ENCODE results near the gene DRC3. TPM values are rescaled to one million over a fixed set of nuclear protein-coding genes. Genes with fewer than 3 reads are reported as not detected.
A peak's percentile ranks its signal among the peaks of the same experiment; 100 is the strongest.

DRC3 gene
- total RNA-seq, 1 donor from 2014 or later: 3.3 TPM

- DNase-seq (peak; percentile 33), ATAC-seq (no peak)
- Histone ChIP-seq H3K9me3 (no peaks in the 10 kb centered on the region), H3K27me3 (no peaks in the 10 kb centered on the region), H3K4me3 (no peak overlapping the region), H3K27ac (no peak overlapping the region), H3K4me1 (no peaks in the 10 kb centered on the region), H3K36me3 (no peaks in the 10 kb centered on the region)
- TF ChIP-seq CTCF (IDR thresholded peaks at IDR 0.05): no peak
- intact Hi-C loops (cut with DNase I): no loop called here
These were observed 7.1 kb downstream of the DRC3 start for GRCh38 chr17:17979778-17980177.

GRCh38 chr17:17981330-17981729 lies 8.7 kb downstream of the DRC3 start:
- Histone ChIP-seq H3K27ac (no peak overlapping the region), H3K4me3 (no peak overlapping the region), H3K27me3 (no peaks in the 10 kb centered on the region), H3K9me3 (no peaks in the 10 kb centered on the region), H3K36me3 (no peaks in the 10 kb centered on the region), H3K4me1 (no peaks in the 10 kb centered on the region)
- ATAC-seq (no peak), DNase-seq (peak; percentile 51)
- intact Hi-C loops (cut with DNase I): no loop called here
- no peak for TF ChIP-seq CTCF (IDR thresholded peaks at IDR 0.05)

GRCh38 chr17:17982801-17983200 lies 10.1 kb downstream of the DRC3 start:
- DNase-seq: no peak
- TF ChIP-seq CTCF (IDR thresholded peaks at IDR 0.05): no peak
- no peak for ATAC-seq
- H3K9me3 ChIP-seq: no peaks in the 10 kb centered on the region
- H3K4me3 ChIP-seq: no peak overlapping the region
- no peaks in the 10 kb centered on the region for H3K36me3 ChIP-seq
- no peak overlapping the region for H3K27ac ChIP-seq
- no peaks in the 10 kb centered on the region for H3K27me3 ChIP-seq
- no peaks in the 10 kb centered on the region for H3K4me1 ChIP-seq
- intact Hi-C loops (cut with DNase I): no loop called here

GRCh38 chr17:17983376-17983775 lies 10.7 kb downstream of the DRC3 start:
- no peaks in the 10 kb centered on the region for H3K4me1 ChIP-seq
- DNase-seq (peak; percentile 47), ATAC-seq (peak; percentile 20)
- H3K27me3 ChIP-seq: no peaks in the 10 kb centered on the region
- no peaks in the 10 kb centered on the region for H3K9me3 ChIP-seq
- no peak for TF ChIP-seq CTCF (IDR thresholded peaks at IDR 0.05)
- H3K4me3 ChIP-seq: no peak overlapping the region
- H3K36me3 ChIP-seq: no peaks in the 10 kb centered on the region
- intact Hi-C loops (cut with DNase I): no loop called here
- H3K27ac ChIP-seq: no peak overlapping the region

- Histone ChIP-seq H3K27ac (no peak overlapping the region), H3K9me3 (no peaks in the 10 kb centered on the region), H3K27me3 (no peaks in the 10 kb centered on the region), H3K4me1 (no peaks in the 10 kb centered on the region), H3K4me3 (no peak overlapping the region), H3K36me3 (no peaks in the 10 kb centered on the region)
- no peak for TF ChIP-seq CTCF (IDR thresholded peaks at IDR 0.05)
- intact Hi-C loops (cut with DNase I): no loop called here
- no peak for DNase-seq
- ATAC-seq: no peak
These were observed 11.1 kb downstream of the DRC3 start for GRCh38 chr17:17983776-17984175.

- intact Hi-C loops (cut with DNase I): no loop called here
- TF ChIP-seq CTCF (IDR thresholded peaks at IDR 0.05): no peak
- DNase-seq (no peak), ATAC-seq (no peak)
- H3K4me1 ChIP-seq: no peaks in the 10 kb centered on the region
- no peaks in the 10 kb centered on the region for H3K9me3 ChIP-seq
- no peaks in the 10 kb centered on the region for H3K36me3 ChIP-seq
- no peak overlapping the region for H3K27ac ChIP-seq
- no peak overlapping the region for H3K4me3 ChIP-seq
- H3K27me3 ChIP-seq: no peaks in the 10 kb centered on the region
These were observed 12.5 kb downstream of the DRC3 start for GRCh38 chr17:17985153-17985552.

Data from upper lobe of right lung (tissue), 1 donor.